VCaP (cell line): ENCODE results near the gene KIF5B.

ENCODE experiments used
- H3K27ac ChIP-seq: fragments of 450-650 bp; 2 replicates; pipeline ENCODE4 v1.5.1; 2017
- TF ChIP-seq, protein P1 (sequence below): fragments of 450-650 bp; conservative IDR thresholded peaks from 2 replicates; pipeline ENCODE4 v1.5.1; 2017; ENCODE audit warnings: mild to moderate bottlenecking, moderate library complexity

KIF5B gene

DNA sequence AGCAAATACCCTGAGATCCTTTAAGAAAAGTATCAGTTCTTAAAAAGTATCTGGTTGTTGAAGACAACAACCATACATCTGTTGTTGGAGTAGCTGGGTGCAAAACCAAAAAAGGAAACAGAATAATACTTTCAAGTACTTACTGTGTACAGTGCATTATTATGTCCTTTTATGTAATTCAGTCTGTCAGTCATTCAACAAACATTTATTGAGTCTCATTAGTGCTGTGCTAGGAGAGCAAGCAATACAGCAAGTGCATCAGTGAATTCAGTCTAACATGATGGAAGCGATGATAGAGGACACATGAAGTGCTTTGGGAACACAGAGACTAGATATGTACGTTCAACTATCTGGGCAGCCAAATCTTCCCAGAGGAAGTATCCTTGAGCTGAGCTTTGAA lies 37.4 kb upstream of the KIF5B start:
- TF ChIP-seq, protein P1, sequence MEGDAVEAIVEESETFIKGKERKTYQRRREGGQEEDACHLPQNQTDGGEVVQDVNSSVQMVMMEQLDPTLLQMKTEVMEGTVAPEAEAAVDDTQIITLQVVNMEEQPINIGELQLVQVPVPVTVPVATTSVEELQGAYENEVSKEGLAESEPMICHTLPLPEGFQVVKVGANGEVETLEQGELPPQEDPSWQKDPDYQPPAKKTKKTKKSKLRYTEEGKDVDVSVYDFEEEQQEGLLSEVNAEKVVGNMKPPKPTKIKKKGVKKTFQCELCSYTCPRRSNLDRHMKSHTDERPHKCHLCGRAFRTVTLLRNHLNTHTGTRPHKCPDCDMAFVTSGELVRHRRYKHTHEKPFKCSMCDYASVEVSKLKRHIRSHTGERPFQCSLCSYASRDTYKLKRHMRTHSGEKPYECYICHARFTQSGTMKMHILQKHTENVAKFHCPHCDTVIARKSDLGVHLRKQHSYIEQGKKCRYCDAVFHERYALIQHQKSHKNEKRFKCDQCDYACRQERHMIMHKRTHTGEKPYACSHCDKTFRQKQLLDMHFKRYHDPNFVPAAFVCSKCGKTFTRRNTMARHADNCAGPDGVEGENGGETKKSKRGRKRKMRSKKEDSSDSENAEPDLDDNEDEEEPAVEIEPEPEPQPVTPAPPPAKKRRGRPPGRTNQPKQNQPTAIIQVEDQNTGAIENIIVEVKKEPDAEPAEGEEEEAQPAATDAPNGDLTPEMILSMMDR, result no peak
- no peak overlapping the region for H3K27ac ChIP-seq

DNA sequence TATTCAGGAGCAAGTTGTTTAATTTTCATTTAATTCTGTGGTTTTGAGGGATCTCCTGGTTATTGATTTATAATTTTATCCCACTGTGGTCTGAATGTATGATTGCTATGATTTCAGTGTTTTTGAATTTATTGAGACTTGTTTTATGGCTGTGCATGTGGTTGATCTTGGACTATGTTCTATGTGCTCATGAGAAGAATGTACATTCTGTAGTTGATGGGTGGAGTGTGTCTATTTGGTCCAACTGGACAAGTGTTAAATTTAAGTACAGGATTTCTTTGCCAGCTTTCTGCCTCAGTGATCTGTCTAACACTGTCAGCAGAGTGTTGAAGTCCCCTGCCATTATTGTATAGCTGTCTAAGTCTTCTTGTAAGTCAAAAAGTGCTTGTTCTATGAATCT lies 34.8 kb upstream of the KIF5B start:
- TF ChIP-seq, protein P1, result no peak
- no peak overlapping the region for H3K27ac ChIP-seq

DNA sequence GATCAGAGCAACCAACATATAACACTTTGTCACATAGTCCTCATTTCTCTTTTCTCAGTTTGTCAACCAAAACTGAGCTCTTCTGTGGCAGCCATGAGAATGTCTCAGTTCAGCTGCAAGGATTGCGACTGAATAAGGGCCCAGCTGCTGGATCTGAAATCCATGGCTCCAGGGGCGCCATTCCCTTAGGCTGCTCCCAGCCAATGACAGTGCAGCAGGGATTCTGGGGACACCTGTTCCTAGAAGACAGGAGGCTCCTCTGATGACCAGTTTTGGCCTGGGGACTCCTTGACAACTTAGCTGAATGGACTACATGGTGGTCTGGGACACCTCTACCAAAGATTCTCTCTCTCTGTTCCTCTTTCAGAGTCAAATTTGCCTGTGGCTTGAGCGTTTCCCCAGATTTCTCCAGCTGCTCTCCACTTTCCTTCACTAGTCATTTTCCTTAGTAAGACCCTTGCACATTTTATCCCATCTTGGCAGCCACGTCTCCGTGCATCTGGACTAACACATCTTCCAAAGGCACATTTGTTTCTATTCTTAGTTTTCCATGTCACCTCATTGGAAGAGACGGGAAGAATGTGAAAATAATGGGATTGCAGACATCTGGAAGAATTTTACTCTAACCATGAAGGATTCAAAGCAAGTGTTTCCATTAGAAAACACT lies 28.1 kb upstream of the KIF5B start:
- H3K27ac ChIP-seq, result no peak overlapping the region
- TF ChIP-seq, protein P1, result no peak

DNA sequence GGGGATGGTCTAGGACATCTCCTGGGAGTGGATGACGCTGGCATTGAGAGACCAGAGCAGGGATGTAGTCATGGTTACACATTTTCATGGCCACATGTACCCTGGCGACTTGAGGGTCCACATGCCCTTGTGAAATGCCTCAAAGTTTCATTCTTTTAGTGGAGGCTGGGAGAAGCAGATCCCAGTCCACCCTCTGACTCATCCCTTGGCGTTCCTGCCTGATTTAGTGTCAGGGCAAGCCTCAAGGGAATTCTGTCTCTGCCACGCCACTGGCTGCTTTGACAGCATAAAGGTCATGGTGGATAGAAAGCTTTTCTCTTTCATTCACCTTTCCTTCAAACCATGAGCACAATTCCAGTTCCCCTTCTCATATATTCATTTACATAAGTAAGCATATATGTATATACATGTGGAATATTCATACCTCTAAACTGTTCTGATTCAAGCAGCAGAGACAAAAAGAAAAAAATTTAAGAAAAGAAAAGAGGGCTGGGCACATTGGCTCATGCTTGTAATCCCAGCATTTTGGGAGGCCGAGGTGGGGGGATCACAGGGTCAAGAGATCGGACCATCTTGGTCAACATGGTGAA lies 21.8 kb upstream of the KIF5B start:
- no peak overlapping the region for H3K27ac ChIP-seq
- TF ChIP-seq, protein P1, result no peak

DNA sequence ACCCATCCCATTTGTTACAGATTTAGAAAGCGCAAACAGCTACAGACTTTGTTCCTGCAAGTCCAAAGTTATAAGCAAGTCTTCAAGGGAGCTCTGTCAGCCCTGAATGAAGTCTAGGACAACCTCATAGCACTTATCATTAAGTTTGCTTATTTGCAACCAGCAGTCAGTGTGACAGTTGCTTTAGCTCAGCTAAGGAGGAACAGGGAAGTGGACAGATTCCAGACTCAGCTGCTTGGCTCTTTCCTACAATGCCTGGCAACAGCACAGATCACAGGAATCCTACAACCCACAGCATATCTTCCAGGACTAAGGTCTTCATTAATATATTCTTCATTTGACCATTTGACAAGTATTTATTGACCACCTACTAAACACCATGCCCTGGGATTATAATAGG lies 17.4 kb upstream of the KIF5B start:
- TF ChIP-seq, protein P1, result no peak
- no peak overlapping the region for H3K27ac ChIP-seq

DNA sequence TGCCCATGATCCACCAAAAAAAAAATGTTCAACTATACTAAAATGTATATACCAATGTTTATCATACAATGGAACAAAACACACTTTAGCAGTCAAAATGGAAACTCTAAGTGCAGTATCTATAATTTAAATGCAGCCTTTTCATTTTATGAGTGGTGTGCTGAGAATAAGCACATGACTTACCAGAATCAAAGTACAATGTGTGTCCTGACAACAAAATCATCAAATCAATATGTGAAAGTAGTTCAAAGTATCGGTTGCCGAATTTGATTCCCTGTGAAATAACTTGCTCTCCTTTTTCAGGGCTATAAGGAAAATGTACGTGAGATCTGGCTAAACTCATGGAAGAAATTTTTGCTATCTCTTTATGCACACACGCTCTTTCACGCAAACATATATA lies 16.9 kb upstream of the KIF5B start:
- TF ChIP-seq, protein P1, result no peak

DNA sequence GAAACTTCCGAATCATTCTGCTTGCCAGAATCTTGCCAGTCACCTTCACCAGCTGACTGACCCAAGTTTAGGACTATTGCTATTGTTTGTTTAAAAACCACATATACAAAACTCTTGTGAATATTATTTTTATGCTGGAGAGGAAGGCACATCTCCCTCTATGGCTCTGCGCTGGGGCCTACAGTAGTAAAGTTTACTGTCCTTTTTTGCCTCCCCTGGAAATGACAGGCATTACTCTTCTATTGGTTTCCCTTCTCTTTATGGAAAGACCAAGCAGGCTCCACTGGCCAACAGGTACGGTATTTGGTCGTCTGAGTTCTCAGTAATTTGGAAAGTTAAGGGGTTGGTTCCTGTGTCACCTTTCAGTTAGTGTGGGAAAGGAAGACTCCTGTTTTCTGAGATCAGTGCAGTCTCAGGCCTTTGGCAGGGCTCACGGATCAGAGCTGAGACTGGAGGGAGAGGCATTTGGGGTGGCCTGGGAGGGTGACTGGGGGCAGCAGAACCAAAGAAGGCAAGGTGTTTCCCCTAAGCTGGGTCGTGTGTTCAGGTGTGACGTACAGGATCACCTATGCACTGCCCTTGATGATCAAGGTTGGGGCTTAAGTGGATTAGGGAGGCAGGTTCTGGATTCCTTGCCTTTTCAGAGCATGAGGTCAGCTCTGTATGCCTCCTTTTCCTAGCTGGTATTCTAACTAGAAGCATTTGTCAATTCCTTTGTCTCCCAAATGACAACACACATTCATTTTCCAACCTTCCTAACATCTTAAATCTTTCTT lies 16.0 kb upstream of the KIF5B start:
- TF ChIP-seq, protein P1, result no peak
- H3K27ac ChIP-seq, result no peak overlapping the region

More for the DNA sequence above, 16.9 kb upstream of the KIF5B start:
- no peak overlapping the region for H3K27ac ChIP-seq
